SK-N-SH (cell line): Measurements from ENCODE around the gene TEKTIP1. TPM values are rescaled to one million over a fixed set of nuclear protein-coding genes. Genes with fewer than 3 reads are reported as not detected.
"Not testable (repeated sequence)": the region's sequence is repeated elsewhere in the genome, so short reads cannot be mapped to it uniquely, and the experiment has no call there.

Experiments used
- CTCF ChIA-PET: fragments of 300-600, 350-600 bp; formaldehyde crosslinking; extraction: SDS; loops from one replicate; lab custom pipeline; 2021; lab: Yijun Ruan, JAX
- POLR2A ChIA-PET: fragments of 350-600 bp; sonication (Branson Sonifier 250); formaldehyde crosslinking; extraction: SDS; loops from one replicate; lab custom pipeline; 2020; ENCODE audit warnings: antibody characterized with exemption, inconsistent platforms; lab: Yijun Ruan, JAX
- DNase-seq: peaks from one replicate; pipeline ENCODE4 v3.0.0; 2012
- H2AFZ ChIP-seq: fragments of 200-600 bp; sonication (generic); 2 replicates; pipeline ENCODE4 v1.8.1; 2016; ENCODE audit warnings: antibody characterized with exemption, mild to moderate bottlenecking, low read depth
- H3F3A ChIP-seq: fragments of 200-600 bp; sonication (generic); replicated peaks from 2 replicates; pipeline ENCODE3; 2016; ENCODE audit warnings: antibody characterized with exemption, mild to moderate bottlenecking; ENCODE audit not compliant: insufficient read depth
- H3K27ac ChIP-seq, 2 experiments: fragments of 200-500 bp in 1 of 2; fragments of 200-600 bp in 1 of 2; sonication (Bioruptor generic) in 1 of 2; sonication (generic), shearing (Covaris generic) in 1 of 2; 2 replicates each; pipeline versions ENCODE4 v1.5.1 to v1.6.1; 2014 to 2016; ENCODE audit warnings: low read depth in 2 of 2, inconsistent platforms in 1 of 2, low read length in 1 of 2, mild to moderate bottlenecking in 1 of 2, mixed read lengths in 1 of 2
- H3K27me3 ChIP-seq: fragments of 200-600 bp; sonication (generic), shearing (Covaris generic); 2 replicates; pipeline ENCODE4 v1.6.1; 2016; ENCODE audit warnings: mixed run types; ENCODE audit not compliant: insufficient read depth
- H3K36me3 ChIP-seq, 2 experiments: fragments of 200-500 bp in 1 of 2; fragments of 200-600 bp in 1 of 2; sonication (Bioruptor generic) in 1 of 2; sonication (generic) in 1 of 2; replicated peaks in 1 of 2; 2 replicates each; pipeline versions ENCODE3 to v1.5.1; 2014 to 2016; ENCODE audit warnings: low read length in 1 of 2, mild to moderate bottlenecking in 1 of 2; ENCODE audit not compliant: insufficient read depth in 2 of 2, control insufficient read depth in 1 of 2
- H3K4me1 ChIP-seq, 2 experiments: fragments of 200-500 bp in 1 of 2; fragments of 200-600 bp in 1 of 2; sonication (Bioruptor generic) in 1 of 2; sonication (generic), shearing (Covaris generic) in 1 of 2; 2 replicates each; pipeline versions ENCODE4 v1.5.1 to v1.6.1; 2014 to 2016; ENCODE audit warnings: low read depth in 1 of 2, low read length in 1 of 2, mixed run types in 1 of 2; ENCODE audit not compliant: insufficient read depth in 2 of 2, control insufficient read depth in 1 of 2
- H3K4me2 ChIP-seq: fragments of 200-600 bp; sonication (generic), shearing (Covaris generic); 2 replicates; pipeline ENCODE4 v1.6.1; 2017; ENCODE audit warnings: mixed run types
- H3K4me3 ChIP-seq, 2 experiments: fragments of 200-500 bp in 1 of 2; fragments of 200-600 bp in 1 of 2; sonication (Bioruptor generic) in 1 of 2; sonication (generic), shearing (Covaris generic) in 1 of 2; 2 replicates each; pipeline versions ENCODE4 v1.5.1 to v1.8.1; 2014 to 2016; ENCODE audit warnings: low read depth in 2 of 2, inconsistent platforms in 1 of 2, low read length in 1 of 2, mild to moderate bottlenecking in 1 of 2, mixed read lengths in 1 of 2, moderate library complexity in 1 of 2
- H3K79me2 ChIP-seq: fragments of 200-600 bp; sonication (generic); 2 replicates; pipeline ENCODE4 v1.8.1; 2017; ENCODE audit warnings: mild to moderate bottlenecking; ENCODE audit not compliant: insufficient read depth
- H3K9ac ChIP-seq: fragments of 200-600 bp; sonication (generic); 2 replicates; pipeline ENCODE4 v1.6.1; 2017; ENCODE audit warnings: mixed run types
- H3K9me2 ChIP-seq: fragments of 200-600 bp; sonication (generic); 2 replicates; pipeline ENCODE4 v1.6.1; 2017; ENCODE audit warnings: mixed run types
- H3K9me3 ChIP-seq: fragments of 200-600 bp; sonication (generic); 2 replicates; pipeline ENCODE4 v1.6.1; 2017; ENCODE audit warnings: mixed run types, mild to moderate bottlenecking, moderate library complexity
- H4K20me1 ChIP-seq: fragments of 200-600 bp; sonication (generic); 2 replicates; pipeline ENCODE4 v1.6.1; 2017; ENCODE audit warnings: mild to moderate bottlenecking, mixed run types; ENCODE audit not compliant: insufficient read depth
- CHD2 ChIP-seq: fragments of 150-350 bp; IDR thresholded peaks from 2 replicates; pipeline ENCODE4 v1.6.1; 2018; ENCODE audit warnings: low read length; ENCODE audit not compliant: partially characterized antibody
- ELF1 ChIP-seq: IDR thresholded peaks from 2 replicates; pipeline ENCODE4 v1.4.0; 2012
- EP300 ChIP-seq, 2 experiments: IDR thresholded peaks; 2 replicates each; pipeline versions ENCODE4 v1.4.0 to v1.6.1; 2012; ENCODE audit warnings: borderline replicate concordance in 1 of 2, low read depth in 1 of 2, low read length in 1 of 2
- FOXM1 ChIP-seq: IDR thresholded peaks from 2 replicates; pipeline ENCODE4 v1.4.0; 2012; ENCODE audit warnings: low read depth, mild to moderate bottlenecking
- GABPA ChIP-seq: IDR thresholded peaks from 2 replicates; pipeline ENCODE4 v1.4.0; 2012; ENCODE audit warnings: low read depth, mild to moderate bottlenecking
- GATA2 ChIP-seq: sonication (generic); formaldehyde crosslinking; IDR thresholded peaks from 2 replicates; pipeline ENCODE4 v1.5.0; 2020; ENCODE audit warnings: mild to moderate bottlenecking, missing genetic modification reagents
- NRF1 ChIP-seq: IDR thresholded peaks from 2 replicates; pipeline ENCODE4 v1.6.1; 2012; ENCODE audit warnings: low read depth, mild to moderate bottlenecking, low read length
- RFX5 ChIP-seq: IDR thresholded peaks from 2 replicates; pipeline ENCODE4 v1.6.1; 2012; ENCODE audit warnings: mild to moderate bottlenecking, improper control_type of control experiment, low read length
- RXRA ChIP-seq: IDR thresholded peaks from 2 replicates; pipeline ENCODE4 v1.4.0; 2012; ENCODE audit warnings: low read depth, mild to moderate bottlenecking, borderline replicate concordance
- TCF12 ChIP-seq: IDR thresholded peaks from 2 replicates; pipeline ENCODE4 v1.4.0; 2012
- TEAD4 ChIP-seq: IDR thresholded peaks from 2 replicates; pipeline ENCODE4 v1.4.0; 2012; ENCODE audit warnings: mild to moderate bottlenecking, borderline replicate concordance; ENCODE audit not compliant: insufficient read depth
- WGBS: methylation state at CpG from one replicate; pipeline ENCODE4 v1.1.6; 2017; ENCODE audit warnings: low lambda C conversion rate; 5-methylcytosine and 5-hydroxymethylcytosine counted together
- polyA plus RNA-seq, 3 experiments: library from polyadenylated mRNA; depleted of rRNA; stranded (reverse); fragments of >200 nt; gene quantifications; 2 replicates each; pipeline ENCODE4 v1.2.3, GENCODE V29; 2012
- TF ChIP-seq, protein P1 (sequence below): IDR thresholded peaks from 2 replicates; pipeline ENCODE4 v1.4.0; 2012; ENCODE audit warnings: low read depth, borderline replicate concordance
- TF ChIP-seq, protein P2 (sequence below): IDR thresholded peaks from 2 replicates; pipeline ENCODE4; 2012
- TF ChIP-seq, protein P3 (sequence below): IDR thresholded peaks from 2 replicates; pipeline ENCODE4 v1.4.0; 2012; ENCODE audit warnings: low read depth, borderline replicate concordance

The TEKTIP1 gene
- polyA plus RNA-seq, 1 of the 3 experiments (the other 2 are of a cell fraction) = 0.12 TPM

- no peak for TF ChIP-seq RXRA
- TF ChIP-seq, all 33 proteins: peak for 2
These were observed 26.2 kb downstream of the TEKTIP1 start (continued) for GRCh38 chr19:3565139-3565538.

DNA sequence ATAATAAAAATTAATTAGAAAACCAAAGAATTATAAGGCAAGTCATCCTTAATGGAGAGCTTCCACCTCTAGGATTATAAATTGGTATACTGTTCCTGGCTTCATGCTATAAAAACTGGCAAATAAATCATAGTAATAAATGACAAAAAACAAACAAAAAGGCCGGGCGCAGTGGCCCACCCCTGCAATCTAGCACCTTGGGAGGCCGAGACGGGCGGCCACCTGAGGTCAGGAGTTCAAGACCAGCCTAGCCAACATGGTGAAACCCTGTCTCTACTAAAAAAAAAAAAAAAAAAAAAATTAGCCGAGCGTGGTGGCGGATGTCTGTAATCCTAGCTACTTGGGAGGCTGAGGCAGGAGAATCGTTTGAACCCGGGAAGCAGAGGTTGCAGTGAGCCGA lies 31.1 kb downstream of the TEKTIP1 start:
- POLR2A ChIA-PET, H3K36me3 ChIP-seq, H2AFZ ChIP-seq, DNase-seq, H3K9ac ChIP-seq, H3K4me1 ChIP-seq, H3K4me3 ChIP-seq, H3K79me2 ChIP-seq, H3K9me3 ChIP-seq, H3K27me3 ChIP-seq, H4K20me1 ChIP-seq, H3K27ac ChIP-seq, H3K4me2 ChIP-seq, H3K9me2 ChIP-seq, H3F3A ChIP-seq: not testable (repeated sequence)
- WGBS = 84% methylated on average over 11 of the region's 11 CpGs
- CTCF ChIA-PET = interaction anchor here (1.0 to 1.5 kb wide), 2 partner anchors 11 to 22 kb away, joined by 3 to 5 read pairs; no protein-coding TSS in a partner anchor

- no peaks in the 10 kb centered on the region for H3K27me3 ChIP-seq
- ChIA-PET POLR2A (no interaction called here), CTCF (interaction anchor here (1.5 kb wide), 1 partner anchor 12 kb away, joined by 5 read pairs; no protein-coding TSS in a partner anchor)
- H3K36me3 ChIP-seq = peaks cover 4 to 6% of the 10 kb centered on the region in 2 experiments
- no peaks in the 10 kb centered on the region for H3K9me3 ChIP-seq
- H4K20me1 ChIP-seq = peaks cover 4% of the 10 kb centered on the region; the same call in 1 of the 2 replicates
- no peak overlapping the region for H3K4me3 ChIP-seq
- no peak overlapping the region for H3K4me2 ChIP-seq
- no peak overlapping the region for H3K27ac ChIP-seq
- H3F3A ChIP-seq = peaks cover 10% of the 10 kb centered on the region
- TF ChIP-seq RXRA (no peak), NRF1 (no peak), ELF1 (no peak)
- WGBS = 92% methylated on average over 7 of the region's 7 CpGs
- no peaks in the 10 kb centered on the region for H3K9me2 ChIP-seq
- H3K79me2 ChIP-seq = peaks cover 9% of the 10 kb centered on the region
- DNase-seq = no peak
- H3K9ac ChIP-seq = no peak overlapping the region
- peaks cover 0 to 5% of the 10 kb centered on the region in 2 experiments; a peak in 1 of 4 replicates for H3K4me1 ChIP-seq
- H2AFZ ChIP-seq = no peak overlapping the region
These were observed 31.6 kb downstream of the TEKTIP1 start for GRCh38 chr19:3570606-3571011.

- Histone ChIP-seq H3K9me2 (no peaks in the 10 kb centered on the region), H3K4me1 (peaks cover 0 to 5% of the 10 kb centered on the region in 2 experiments; a peak in 1 of 4 replicates), H3K36me3 (peaks cover 6 to 10% of the 10 kb centered on the region in 2 experiments), H3K4me3 (peak overlapping the region; percentile 59 to 74), H3K4me2 (peak overlapping the region; percentile 93), H3K9ac (peak overlapping the region; percentile 70), H3K27ac (peak overlapping the region; percentile 48 to 72; a peak in 2 of 4 replicates), H2AFZ (peak overlapping the region; percentile 99), H3K9me3 (no peaks in the 10 kb centered on the region), H3K27me3 (no peaks in the 10 kb centered on the region), H3F3A (peaks cover 13% of the 10 kb centered on the region), H4K20me1 (peaks cover 4% of the 10 kb centered on the region; the same call in 1 of the 2 replicates), H3K79me2 (peaks cover 9% of the 10 kb centered on the region)
- WGBS = 5% methylated on average over 38 of the region's 48 CpGs
- CTCF ChIA-PET = interaction anchor here (1.0 kb wide), 1 partner anchor 27 kb away, joined by 3 read pairs; no protein-coding TSS in a partner anchor
- DNase-seq = peak; percentile 94
- POLR2A ChIA-PET = interaction anchor here (0.7 kb wide), 1 partner anchor 116 kb away, joined by 3 read pairs; no protein-coding TSS in a partner anchor
- TF ChIP-seq ELF1 = 0 out of 2 replicates have a peak, but pooled peaks have one; percentile 13
- peak; percentile 89 for TF ChIP-seq GATA2 (CRISPR knock-in tag)
- no peak for TF ChIP-seq TEAD4
- TF ChIP-seq, protein P1, sequence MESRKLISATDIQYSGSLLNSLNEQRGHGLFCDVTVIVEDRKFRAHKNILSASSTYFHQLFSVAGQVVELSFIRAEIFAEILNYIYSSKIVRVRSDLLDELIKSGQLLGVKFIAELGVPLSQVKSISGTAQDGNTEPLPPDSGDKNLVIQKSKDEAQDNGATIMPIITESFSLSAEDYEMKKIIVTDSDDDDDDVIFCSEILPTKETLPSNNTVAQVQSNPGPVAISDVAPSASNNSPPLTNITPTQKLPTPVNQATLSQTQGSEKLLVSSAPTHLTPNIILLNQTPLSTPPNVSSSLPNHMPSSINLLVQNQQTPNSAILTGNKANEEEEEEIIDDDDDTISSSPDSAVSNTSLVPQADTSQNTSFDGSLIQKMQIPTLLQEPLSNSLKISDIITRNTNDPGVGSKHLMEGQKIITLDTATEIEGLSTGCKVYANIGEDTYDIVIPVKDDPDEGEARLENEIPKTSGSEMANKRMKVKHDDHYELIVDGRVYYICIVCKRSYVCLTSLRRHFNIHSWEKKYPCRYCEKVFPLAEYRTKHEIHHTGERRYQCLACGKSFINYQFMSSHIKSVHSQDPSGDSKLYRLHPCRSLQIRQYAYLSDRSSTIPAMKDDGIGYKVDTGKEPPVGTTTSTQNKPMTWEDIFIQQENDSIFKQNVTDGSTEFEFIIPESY = no peak
- no peak for TF ChIP-seq FOXM1
- TF ChIP-seq CHD2 = peak; percentile 66
- TF ChIP-seq NRF1 = 0 out of 2 replicates have a peak, but pooled peaks have one; percentile 30
- TF ChIP-seq, protein P2, sequence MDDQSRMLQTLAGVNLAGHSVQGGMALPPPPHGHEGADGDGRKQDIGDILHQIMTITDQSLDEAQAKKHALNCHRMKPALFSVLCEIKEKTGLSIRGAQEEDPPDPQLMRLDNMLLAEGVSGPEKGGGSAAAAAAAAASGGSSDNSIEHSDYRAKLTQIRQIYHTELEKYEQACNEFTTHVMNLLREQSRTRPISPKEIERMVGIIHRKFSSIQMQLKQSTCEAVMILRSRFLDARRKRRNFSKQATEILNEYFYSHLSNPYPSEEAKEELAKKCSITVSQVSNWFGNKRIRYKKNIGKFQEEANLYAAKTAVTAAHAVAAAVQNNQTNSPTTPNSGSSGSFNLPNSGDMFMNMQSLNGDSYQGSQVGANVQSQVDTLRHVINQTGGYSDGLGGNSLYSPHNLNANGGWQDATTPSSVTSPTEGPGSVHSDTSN = peak; percentile 59
- peak in 1 of 2 experiments; percentile 18; a peak in 1 of 4 replicates for TF ChIP-seq EP300 (IDR thresholded peaks at IDR 0.05; ENCODE audit: borderline replicate concordance in 1 of 2, low read depth in 1 of 2, low read length in 1 of 2)
- peak; percentile 61 for TF ChIP-seq GABPA
- no peak for TF ChIP-seq TCF12
- TF ChIP-seq RFX5 = peak; percentile 84
- TF ChIP-seq, protein P3, sequence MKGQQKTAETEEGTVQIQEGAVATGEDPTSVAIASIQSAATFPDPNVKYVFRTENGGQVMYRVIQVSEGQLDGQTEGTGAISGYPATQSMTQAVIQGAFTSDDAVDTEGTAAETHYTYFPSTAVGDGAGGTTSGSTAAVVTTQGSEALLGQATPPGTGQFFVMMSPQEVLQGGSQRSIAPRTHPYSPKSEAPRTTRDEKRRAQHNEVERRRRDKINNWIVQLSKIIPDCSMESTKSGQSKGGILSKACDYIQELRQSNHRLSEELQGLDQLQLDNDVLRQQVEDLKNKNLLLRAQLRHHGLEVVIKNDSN = no peak
These were observed 33.3 kb downstream of the TEKTIP1 start for GRCh38 chr19:3572132-3572854.
